ENCODE data around the gene BOC.

- TF ChIP-seq CTCF (IDR thresholded peaks at IDR 0.05 in 8 of 11, conservative IDR thresholded peaks at IDR 0.05 in 3 of 11): no peak
- no peak for TF ChIP-seq POLR2AphosphoS5 (IDR thresholded peaks at IDR 0.05)
These were observed 82.0 kb downstream of the BOC start for GRCh38 chr3:113293348-113293747.
